NOMO-1 treated with DMSO at 0.1 percent for 48 hours (cell line): Measurements from ENCODE around the gene P2RX4.
"Not testable (repeated sequence)": the region's sequence is repeated elsewhere in the genome, so short reads cannot be mapped to it uniquely, and the experiment has no call there.

Experiments used
- DNase-seq: peaks from one replicate; lab custom pipeline; 2025; ENCODE audit not compliant: unreplicated experiment; lab: John Stamatoyannopoulos, UW

Gene P2RX4

DNA sequence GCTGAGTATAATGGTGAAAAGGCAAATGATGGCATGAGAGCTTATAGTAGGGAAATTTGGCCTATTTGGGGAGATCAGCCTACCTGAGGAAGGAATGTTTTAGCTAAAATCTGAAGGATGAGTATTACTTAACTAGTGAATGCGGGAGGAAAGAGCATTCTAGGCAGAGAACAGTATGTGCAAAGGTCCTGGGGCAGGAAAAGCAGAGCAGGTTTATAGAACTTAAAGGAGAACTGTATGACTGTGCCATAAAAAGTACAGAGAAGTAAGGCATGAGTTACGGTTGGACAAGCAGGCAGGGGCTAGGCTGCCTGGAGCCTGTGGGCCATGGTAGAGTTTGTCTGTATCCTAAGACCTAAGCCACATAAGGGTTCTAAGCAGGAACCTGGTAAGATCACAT, 21.7 kb upstream of the P2RX4 start:
- DNase-seq = no peak

DNA sequence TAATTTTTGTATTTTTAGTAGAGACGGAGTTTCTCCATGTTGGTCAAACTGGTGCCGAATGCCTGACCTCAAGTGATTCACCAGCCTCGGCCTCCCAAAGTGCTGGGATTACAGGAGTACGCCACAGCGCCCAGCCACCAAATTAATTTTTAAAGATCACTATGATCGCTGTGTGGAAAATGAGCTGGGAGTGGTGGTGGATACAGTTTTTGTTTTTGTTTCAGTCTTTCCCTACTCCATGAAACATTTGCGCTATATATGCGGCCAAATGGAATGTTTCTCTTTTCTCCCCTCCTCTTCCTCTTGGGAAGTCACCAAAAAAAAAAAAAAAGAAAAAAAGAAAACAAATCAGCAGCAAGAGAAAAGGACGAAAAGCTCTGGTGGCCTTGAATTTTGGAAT, 20.8 kb upstream of the P2RX4 start:
- DNase-seq = no peak

DNA sequence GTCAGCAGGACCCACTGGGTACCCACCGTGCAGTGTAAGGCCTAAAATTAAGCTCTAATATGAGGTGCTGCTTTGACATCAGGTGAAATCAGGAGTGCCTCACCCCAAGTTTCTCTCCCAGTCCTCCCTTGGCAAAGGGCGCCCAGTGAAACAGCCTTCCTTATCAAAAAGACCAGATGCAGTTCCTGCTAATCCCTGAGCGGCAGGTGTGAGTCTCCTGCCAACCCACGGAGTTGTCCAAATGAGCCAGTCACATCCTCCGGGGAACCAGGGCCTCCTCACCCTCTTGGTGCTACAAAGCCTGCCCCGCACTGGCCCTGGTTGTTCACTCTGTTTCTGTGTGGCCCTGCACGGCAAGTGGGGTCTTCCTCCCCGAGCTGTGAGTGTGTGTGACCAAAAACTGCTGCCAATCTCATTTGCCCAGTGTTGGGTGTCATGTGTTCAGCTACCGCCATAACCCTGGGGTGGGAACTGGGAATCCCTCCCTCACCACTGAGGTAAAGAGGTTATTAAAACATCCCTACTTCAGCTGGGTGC, 20.2 kb upstream of the P2RX4 start:
- no peak for DNase-seq

DNA sequence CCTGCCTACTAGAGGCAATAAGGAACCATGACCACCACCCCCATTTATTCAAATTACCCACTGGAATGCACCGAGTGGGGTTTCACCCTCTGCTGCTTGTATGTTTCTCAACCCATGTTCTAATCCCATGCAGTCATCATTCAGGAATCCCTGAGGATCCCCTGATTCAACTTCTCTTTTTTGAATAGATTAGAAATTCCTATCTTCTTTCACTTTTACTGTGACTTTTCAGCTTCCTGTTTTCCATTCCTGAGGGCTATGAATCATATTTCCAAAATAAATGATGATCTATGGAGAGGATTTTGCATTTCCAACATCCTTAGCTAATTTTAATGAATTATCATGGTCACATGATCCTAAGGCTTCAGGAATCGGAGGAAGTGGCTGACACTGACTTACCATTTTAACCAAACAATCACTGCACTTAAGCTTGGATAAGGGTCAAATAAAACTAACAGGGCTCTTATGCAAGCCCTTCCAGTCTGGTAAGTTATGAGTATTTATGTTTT, 19.4 kb upstream of the P2RX4 start:
- DNase-seq = peak; percentile 6

DNA sequence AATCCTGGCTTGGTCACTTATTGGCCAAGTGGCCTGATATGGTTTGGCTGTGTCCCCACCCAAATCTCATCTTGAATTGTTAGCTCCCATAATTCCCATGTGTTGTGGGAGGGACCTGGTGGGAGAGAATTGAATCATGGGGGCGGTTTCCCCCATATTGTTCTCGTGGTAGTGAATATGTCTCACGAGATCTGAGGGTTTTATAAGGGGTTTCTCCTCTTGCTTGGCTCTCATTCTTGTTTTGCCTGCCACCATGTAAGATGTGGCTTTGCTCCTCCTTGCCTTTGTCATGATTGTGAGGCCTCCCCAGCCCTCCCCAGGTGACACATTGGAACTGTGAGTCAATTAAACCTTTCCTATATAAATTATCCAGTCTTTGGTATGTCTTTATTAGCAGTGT, 18.8 kb upstream of the P2RX4 start:
- DNase-seq = no peak

DNA sequence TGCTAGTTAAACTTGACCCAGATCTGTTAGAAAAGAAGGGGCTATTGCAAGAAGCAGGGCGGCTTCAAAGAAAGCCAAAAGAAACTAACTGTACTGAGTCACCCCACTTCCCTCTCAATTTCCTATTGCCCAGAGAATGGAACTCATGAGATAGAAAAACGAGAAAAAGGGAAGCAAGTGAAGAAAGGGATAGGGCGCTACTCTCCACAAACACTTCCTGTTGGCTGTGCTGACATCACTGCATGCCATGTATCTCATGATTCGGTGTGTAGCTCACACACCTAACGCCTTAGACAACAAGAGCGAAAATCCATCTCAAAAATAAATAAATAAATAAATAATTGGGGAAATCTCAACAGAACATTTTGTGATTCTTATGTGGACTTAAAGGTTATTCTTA, 13.0 kb upstream of the P2RX4 start:
- DNase-seq = peak; percentile 91

DNA sequence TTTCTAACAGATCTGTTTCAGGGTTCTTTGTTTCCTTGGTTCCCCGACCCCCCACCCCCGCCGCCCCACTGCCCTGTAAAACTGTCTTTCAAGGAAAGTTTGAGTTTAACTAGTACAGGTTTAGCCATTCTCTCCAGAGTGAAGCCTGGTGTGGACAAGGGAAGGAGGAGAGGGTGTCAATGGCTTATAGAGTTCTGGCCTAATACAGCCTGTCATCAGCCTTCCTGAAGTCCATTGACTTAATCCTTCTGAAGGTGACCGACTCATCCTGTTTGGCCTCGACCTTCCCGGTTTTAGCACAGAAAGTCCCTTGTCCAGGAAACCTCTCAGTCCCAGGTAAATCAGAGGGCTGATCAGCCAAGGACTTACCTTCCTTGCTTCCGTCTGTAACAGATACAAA, 11.0 kb upstream of the P2RX4 start:
- no peak for DNase-seq

DNA sequence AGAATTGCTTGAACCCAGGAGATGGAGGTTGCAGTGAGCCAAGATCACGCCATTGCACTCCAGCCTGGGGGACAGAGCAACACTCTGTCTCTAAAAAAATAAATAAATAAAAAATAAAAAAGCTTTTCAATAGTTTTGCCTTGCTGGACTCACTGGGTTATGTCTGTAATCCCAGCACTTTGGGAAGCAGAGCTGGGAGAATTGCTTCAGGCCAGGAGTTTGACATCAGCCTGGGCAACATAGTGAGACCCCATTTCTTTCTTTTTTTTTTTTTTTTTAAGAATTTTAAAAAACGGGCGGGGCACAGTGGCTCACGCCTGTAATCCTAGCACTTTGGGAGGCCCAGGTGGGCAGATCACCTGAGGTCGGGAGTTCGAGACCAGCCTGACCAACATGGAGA, 8.8 kb upstream of the P2RX4 start:
- not testable (repeated sequence) for DNase-seq

DNA sequence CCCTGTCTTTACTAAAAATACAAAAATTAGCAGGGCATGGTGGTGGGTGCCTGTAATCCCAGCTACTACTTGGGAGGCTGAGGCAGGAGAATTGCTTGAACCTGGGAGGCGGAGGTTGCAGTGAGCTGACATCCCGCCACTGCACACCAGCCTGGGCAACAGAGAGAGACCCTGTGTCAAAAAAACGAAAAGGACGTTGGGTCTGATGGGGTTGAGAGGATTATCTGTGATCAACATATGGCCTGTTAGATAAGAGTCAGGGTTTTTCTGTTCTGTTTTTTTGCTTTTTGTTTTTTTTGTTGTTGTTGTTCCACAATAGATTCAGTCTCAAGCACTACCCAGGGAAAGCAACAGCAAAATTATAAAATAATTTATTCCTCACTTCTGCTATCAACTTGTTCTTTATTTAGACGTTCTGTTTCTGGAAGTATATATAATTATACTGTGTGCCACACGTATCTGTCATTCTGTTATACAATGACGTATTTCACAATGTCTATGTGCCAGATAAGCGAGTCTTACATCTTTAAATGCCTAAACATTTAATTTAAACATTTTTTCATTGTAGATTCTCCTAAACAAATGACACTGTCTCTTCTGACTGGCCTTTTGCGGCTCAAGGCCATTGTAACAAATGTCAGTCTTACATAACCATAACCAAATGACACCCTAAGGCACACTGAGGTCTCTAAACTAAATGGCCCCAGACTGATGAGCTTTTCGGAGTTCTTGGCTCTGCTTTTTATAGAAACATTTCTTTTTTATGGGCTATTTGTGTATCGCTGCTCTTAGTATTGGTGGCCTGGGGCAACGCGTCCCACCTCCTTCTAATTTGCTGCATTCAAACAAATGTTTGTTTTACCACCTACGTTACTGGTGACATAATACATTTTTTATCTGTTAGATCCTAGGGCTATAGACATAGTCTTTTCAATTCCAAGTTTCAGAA, 7.2 kb upstream of the P2RX4 start:
- peak; percentile 3 for DNase-seq

DNA sequence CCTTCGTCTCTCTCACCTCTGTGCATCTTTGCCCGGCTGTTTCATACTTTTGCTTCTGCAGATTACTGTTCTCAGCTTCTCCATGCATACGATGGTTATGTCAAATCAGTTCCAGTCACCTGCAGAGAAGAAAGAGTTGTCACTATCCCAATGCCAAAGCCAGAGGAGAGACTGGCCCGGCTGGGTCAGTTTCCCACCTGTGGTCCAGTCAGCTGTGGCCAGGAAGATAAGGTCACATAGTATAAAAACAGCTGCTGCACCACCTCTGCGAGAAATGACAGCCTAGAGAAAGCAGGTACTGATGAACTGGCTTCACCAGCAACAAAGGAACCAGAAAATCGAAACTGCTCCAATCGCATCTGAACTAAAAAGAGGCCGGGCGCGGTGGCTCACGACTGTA, 6.4 kb upstream of the P2RX4 start:
- no peak for DNase-seq

DNA sequence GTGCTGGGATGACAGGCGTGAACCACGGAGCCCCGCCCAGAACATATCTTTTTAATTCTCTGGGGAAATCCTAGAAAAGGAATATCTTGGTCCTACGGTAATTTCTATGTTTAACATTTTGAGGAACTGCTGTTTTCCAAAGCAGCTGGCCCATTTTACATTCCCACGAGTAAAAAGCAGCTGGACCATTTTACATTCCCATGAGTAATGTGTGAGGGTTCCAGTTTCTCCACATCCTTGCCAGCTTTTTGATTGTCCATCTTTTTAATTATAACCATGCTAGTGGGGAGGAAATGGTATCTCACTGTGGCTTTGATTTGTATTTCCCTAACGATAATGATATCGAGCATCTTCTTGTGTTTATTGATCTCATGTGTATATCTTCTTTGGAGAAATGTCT, 4.4 kb upstream of the P2RX4 start:
- DNase-seq = no peak

DNA sequence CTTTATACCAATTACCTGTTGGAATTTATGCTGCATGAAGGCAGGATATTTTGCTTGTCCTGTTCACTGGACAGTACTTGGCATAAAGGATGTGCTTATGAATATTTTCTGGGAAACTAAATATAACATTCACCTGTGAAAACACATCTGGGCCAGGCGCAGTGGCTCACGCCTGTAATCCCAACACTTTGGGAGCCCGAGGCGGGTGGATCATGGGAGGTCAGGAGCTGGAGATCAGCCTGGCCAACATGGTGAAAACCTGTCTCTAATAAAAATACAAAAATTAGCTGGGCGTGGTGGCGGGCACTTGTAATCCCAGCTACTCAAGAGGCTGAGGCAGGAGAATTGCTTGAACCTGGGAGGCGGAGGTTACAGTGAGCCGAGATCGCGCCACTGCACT, 1.4 kb upstream of the P2RX4 start:
- not testable (repeated sequence) for DNase-seq

DNA sequence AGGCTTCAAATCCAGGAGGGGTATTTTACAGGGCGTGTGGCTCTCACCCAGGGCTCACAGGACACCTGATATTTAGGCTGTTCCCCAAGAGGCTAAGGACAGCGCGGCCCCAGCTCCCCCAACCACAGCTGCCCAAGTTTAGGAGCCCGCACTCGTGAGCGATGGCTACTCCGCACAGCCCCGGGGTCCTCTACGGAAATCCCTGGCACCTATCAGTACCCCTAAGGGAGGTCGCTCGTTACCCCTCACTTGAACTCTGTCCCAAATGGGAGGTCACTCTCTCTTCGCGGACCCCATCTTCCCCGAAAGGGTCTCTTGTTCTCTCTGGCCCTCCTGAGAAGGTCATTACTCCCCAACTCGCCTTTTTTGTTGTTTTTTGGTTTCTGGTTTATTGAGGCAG, 708 bp upstream of the P2RX4 start:
- DNase-seq = no peak

DNA sequence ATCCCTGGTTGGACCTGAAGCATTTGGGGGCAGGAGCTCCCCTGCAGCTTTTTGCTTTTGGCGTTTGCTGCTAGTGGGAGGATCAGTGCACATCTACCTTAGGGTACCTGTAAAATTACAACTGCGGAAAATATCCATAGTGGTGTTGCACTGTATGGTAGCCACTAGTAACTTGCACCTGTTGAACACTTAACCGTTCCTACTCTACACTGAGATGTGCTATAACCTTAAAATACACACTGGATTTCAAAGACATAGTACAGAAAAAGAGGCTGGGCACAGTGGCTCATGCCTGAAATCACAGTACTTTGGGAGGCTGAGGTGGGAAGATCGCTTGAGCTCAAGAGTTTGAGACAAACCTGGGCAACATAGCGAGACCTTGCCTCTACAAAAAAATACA, 2.9 kb downstream of the P2RX4 start:
- no peak for DNase-seq

DNA sequence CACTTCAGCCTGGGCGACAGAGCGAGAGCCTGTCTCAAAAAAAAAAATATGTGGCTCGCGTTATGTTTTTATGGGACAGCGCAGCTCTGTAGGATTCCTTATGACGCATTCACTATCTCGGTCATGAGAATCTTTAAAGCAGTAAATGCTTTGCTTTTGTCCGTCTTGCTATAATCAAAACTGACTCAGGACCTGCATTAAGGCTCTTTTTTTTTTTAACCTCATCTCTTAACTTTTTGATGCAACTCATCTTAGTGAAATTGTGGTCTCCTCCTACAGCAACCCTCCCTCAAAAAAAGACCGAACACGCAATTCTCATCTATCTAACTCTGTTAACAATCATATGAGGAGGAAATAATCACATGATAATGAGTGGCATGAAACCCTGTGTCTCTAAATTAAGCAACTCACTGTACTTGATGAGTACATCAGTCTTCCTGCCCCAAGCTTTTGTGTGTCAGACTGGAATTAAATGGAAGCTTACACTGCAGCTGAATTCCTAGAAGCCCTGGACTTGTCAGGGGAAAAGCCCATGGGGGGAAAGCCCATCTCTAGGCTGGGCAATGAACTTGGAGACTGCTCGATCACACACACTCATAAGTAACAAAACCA, 4.3 kb downstream of the P2RX4 start:
- peak; percentile 80 for DNase-seq

DNA sequence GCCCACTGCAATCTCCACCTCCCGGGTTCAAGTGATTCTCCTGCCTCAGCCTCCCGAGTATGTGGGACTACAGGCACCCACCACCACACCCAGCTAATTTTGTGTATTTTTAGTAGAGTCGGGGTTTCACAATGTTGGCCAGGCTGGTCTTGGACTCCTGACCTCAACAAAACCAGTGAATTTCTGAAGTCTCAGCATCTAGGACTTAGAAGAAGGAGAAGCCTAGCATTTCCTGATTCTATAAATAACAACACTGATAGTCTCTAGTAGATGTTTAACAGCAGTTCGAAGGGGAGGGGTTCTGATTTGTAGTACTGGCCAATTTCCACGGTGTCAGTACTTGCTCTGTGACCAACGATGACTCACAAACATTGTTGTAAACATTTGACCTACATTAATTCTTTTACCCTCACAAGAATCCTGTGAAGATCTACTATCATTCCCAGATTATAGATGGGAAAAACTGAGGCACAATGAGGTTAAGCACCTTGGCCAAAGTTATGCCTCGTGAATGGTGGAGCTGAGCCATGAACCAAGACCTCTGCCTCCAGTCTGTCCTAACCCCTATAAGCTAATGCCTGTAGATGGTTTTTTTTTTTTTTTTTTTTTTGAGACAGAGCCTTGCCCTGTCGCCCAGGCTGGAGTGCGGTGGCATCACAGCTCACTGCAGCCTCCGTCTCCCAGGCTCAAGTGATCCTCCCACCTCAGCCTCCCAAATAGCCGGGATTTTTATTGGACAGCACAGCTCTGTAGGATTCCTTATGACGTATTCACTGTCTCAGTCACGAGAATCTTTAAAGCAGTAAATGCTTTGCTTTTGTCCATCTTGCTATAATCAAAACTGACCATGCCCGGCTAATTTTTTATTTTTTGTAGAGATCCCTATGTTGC, 5.2 kb downstream of the P2RX4 start:
- DNase-seq = peak; percentile 88

DNA sequence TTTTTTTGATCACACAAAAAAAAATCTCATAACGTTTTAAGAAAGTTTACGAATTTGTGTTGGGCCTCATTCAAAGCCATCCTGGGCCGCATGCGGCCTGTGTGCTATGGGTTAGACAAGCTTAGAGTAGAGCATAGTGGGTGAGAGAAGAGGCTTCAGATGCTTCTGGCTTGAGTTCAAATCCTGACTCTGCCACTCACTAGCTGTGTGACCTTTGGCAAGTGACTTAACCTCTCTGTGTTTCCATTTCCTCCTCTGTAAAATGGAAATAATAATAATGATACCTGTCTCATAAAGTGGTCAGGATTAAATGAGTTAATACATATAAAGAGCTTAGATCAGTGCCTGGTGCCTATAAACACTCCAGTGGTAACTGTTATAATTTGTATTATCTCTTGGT, 6.2 kb downstream of the P2RX4 start:
- no peak for DNase-seq

DNA sequence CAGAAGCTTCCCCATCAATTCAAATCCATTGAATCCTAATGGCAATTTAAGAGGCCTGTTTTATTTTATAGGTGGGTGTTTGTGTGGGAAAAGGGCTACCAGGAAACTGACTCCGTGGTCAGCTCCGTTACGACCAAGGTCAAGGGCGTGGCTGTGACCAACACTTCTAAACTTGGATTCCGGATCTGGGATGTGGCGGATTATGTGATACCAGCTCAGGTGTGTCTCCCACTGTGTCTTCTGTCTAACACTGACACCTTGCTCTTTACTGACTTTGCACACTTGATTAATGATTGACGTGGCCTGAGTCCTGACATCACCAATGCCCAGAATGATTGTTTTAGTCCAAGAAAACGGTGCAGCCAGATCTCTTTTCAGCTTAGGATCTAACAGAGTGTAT, 7.1 kb downstream of the P2RX4 start:
- no peak for DNase-seq

DNA sequence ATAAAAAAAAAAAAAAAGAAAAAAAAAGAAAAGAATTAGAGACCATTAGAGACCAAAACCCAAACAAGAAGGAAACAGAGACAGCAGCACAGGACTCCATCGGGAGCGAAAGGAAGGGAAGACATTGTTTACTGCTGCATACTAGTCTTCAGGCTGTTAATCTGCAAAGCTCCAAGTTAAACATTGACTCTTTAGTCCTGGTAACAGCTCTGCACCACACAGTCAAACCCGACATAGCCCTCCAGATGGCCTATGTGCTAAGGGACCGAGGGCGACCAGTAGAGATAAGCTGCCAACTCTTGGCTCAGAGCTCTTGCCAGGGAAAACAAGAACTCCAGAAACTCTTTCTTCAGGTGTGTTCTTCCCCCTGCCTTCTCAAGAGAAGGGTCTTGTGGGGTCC, 7.8 kb downstream of the P2RX4 start:
- DNase-seq = no peak

DNA sequence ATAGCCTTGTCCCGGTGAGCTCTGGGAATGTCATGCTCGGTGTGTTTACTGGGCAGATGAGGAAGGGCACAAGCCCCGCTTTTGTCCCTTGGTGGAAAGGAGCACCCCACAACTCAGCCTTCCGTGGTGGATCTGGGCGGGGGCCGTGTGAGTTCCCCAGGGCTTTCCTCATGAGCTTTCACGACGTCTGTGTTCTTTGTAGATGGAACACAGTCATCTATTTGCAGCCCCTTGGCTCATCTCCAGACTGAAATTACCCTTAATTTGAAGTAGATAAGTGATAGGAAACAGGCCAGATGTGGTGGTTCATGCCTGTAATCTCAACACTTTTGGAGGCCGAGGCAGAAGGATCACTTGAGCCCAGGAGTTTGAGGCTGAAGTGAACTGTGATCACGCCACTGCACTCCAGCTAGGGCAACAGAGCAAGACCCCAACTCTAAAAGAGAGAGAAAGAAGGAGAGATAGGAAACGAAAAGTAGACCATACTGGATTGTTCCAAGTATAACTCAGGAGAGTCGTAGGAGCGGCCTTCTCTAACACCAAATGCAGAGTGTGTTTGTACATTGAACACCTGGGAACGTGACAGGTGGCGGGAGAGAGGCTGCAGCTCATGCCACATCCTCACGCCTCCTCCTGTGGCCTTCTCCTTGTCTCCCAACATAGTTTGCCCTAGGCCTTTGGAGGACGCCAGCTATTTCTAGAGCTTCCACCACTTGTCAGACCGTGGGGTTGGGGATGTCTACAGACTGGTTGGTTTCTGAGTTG, 8.8 kb downstream of the P2RX4 start:
- no peak for DNase-seq
